ENCODE measurements around the gene HHAT. TPM values are rescaled to one million over a fixed set of nuclear protein-coding genes. Genes with fewer than 3 reads are reported as not detected.

HHAT gene
- total RNA-seq, 1 donor from 2014 or later: 5.3 TPM

- no peak overlapping the region for H3K4me3 ChIP-seq
- no peak for DNase-seq
- H3K9me3 ChIP-seq: no peaks in the 10 kb centered on the region
- intact Hi-C loops (cut with DNase I): no loop called here
- ATAC-seq: no peak
- H3K4me1 ChIP-seq: no peaks in the 10 kb centered on the region
- H3K27ac ChIP-seq: no peak overlapping the region
- TF ChIP-seq CTCF (IDR thresholded peaks at IDR 0.05): no peak
- H3K36me3 ChIP-seq: no peaks in the 10 kb centered on the region
- H3K27me3 ChIP-seq (ENCODE audit: low read depth): no peaks in the 10 kb centered on the region
Measured at GRCh38 chr1:210469441-210469840, 140.7 kb downstream of the HHAT start.

- no peaks in the 10 kb centered on the region for H3K9me3 ChIP-seq
- no peaks in the 10 kb centered on the region for H3K27me3 ChIP-seq (ENCODE audit: low read depth)
- H3K27ac ChIP-seq: no peak overlapping the region
- intact Hi-C loops (cut with DNase I): no loop called here
- ATAC-seq (no peak), DNase-seq (no peak)
- H3K36me3 ChIP-seq: no peaks in the 10 kb centered on the region
- H3K4me1 ChIP-seq: no peaks in the 10 kb centered on the region
- H3K4me3 ChIP-seq: no peak overlapping the region
- TF ChIP-seq CTCF (IDR thresholded peaks at IDR 0.05): no peak
Measured at GRCh38 chr1:210475321-210475720, 146.6 kb downstream of the HHAT start.

- intact Hi-C loops (cut with DNase I): no loop called here
- no peak for DNase-seq
- no peaks in the 10 kb centered on the region for H3K36me3 ChIP-seq
Measured at GRCh38 chr1:210475806-210476205, 147.1 kb downstream of the HHAT start.

GRCh38 chr1:210476730-210477129 lies 148.0 kb downstream of the HHAT start:
- no peak overlapping the region for H3K27ac ChIP-seq
- ATAC-seq (no peak), DNase-seq (no peak)
- TF ChIP-seq CTCF (IDR thresholded peaks at IDR 0.05): no peak
- H3K27me3 ChIP-seq (ENCODE audit: low read depth): no peaks in the 10 kb centered on the region
- intact Hi-C loops (cut with DNase I): no loop called here
- no peak overlapping the region for H3K4me3 ChIP-seq
- H3K4me1 ChIP-seq: no peaks in the 10 kb centered on the region
- no peaks in the 10 kb centered on the region for H3K9me3 ChIP-seq
- H3K36me3 ChIP-seq: no peaks in the 10 kb centered on the region

More at GRCh38 chr1:210475806-210476205, 147.1 kb downstream of the HHAT start:
- H3K27ac ChIP-seq: no peak overlapping the region
- H3K4me3 ChIP-seq: no peak overlapping the region
- H3K4me1 ChIP-seq: no peaks in the 10 kb centered on the region
- H3K27me3 ChIP-seq (ENCODE audit: low read depth): no peaks in the 10 kb centered on the region
- ATAC-seq: no peak
- TF ChIP-seq CTCF (IDR thresholded peaks at IDR 0.05): no peak
- H3K9me3 ChIP-seq: no peaks in the 10 kb centered on the region

GRCh38 chr1:210477328-210477924 lies 148.7 kb downstream of the HHAT start:
- Histone ChIP-seq H3K27ac (no peak overlapping the region), H3K9me3 (no peaks in the 10 kb centered on the region), H3K4me3 (no peak overlapping the region), H3K36me3 (no peaks in the 10 kb centered on the region), H3K4me1 (no peaks in the 10 kb centered on the region), H3K27me3 (ENCODE audit: low read depth) (no peaks in the 10 kb centered on the region)
- DNase-seq (no peak), ATAC-seq (no peak)
- intact Hi-C loops (cut with DNase I): no loop called here
- TF ChIP-seq CTCF (IDR thresholded peaks at IDR 0.05): no peak

All from lower lobe of right lung (tissue), 2 donors.